ENCODE measurements around the gene AMZ2. TPM values are rescaled to one million over a fixed set of nuclear protein-coding genes. Genes with fewer than 3 reads are reported as not detected.

AMZ2 gene
- total and polyA plus RNA-seq, 4 donors: 27.1 to 55.2 (median 44.9) TPM

GRCh38 chr17:68292689-68293040, 44.8 kb downstream of the AMZ2 start:
- no peak for TF ChIP-seq CTCF (IDR thresholded peaks at IDR 0.05; ENCODE audit: control extremely low read depth, extremely low read depth)
- Histone ChIP-seq H3K4me3 (no peak overlapping the region), H3K27ac (ENCODE audit: low read depth in 1 of 2, low read length in 1 of 2) (peak overlapping the region in 1 of 2 donors; percentile 79), H3K9me3 (ENCODE audit: control insufficient read depth in 4 of 4, insufficient read depth in 3 of 4, low read length in 3 of 4) (no peaks in the 10 kb centered on the region), H3K9ac (ENCODE audit: insufficient read depth in 1 of 2, low read length in 2 of 2) (no peak overlapping the region), H3K27me3 (ENCODE audit: control insufficient read depth in 3 of 3, insufficient read depth in 3 of 3, low read length in 2 of 3) (peaks cover 0 to 49% (median 40%) of the 10 kb centered on the region in 3 donors), H3K4me1 (ENCODE audit: control insufficient read depth in 5 of 5, insufficient read depth in 5 of 5, low read length in 5 of 5) (peaks cover 0 to 22% (median 8%) of the 10 kb centered on the region in 5 donors), H3K36me3 (ENCODE audit: control insufficient read depth in 4 of 4, insufficient read depth in 4 of 4, low read length in 4 of 4) (no peaks in the 10 kb centered on the region)
- DNase-seq (no peak), ATAC-seq (ENCODE audit: insufficient read depth, low FRiP score) (no peak)
- WGBS, 2 donors: 50 to 53% methylated on average over 9 of the region's 9 CpGs

GRCh38 chr17:68293490-68294195, 45.8 kb downstream of the AMZ2 start:
- Histone ChIP-seq H3K4me3 (no peak overlapping the region), H3K36me3 (ENCODE audit: control insufficient read depth in 4 of 4, insufficient read depth in 4 of 4, low read length in 4 of 4) (no peaks in the 10 kb centered on the region), H3K27ac (ENCODE audit: low read depth in 1 of 2, low read length in 1 of 2) (no peak overlapping the region), H3K27me3 (ENCODE audit: control insufficient read depth in 3 of 3, insufficient read depth in 3 of 3, low read length in 2 of 3) (peaks cover 0 to 46% (median 40%) of the 10 kb centered on the region in 3 donors), H3K9ac (ENCODE audit: insufficient read depth in 1 of 2, low read length in 2 of 2) (no peak overlapping the region), H3K9me3 (ENCODE audit: control insufficient read depth in 4 of 4, insufficient read depth in 3 of 4, low read length in 3 of 4) (no peaks in the 10 kb centered on the region), H3K4me1 (ENCODE audit: control insufficient read depth in 5 of 5, insufficient read depth in 5 of 5, low read length in 5 of 5) (peaks cover 0 to 22% (median 8%) of the 10 kb centered on the region in 5 donors)
- no peak for ATAC-seq (ENCODE audit: insufficient read depth, low FRiP score)
- DNase-seq: no peak
- 98% methylated on average over 6 of the region's 6 CpGs for WGBS, 2 donors
- TF ChIP-seq CTCF (IDR thresholded peaks at IDR 0.05; ENCODE audit: control extremely low read depth, extremely low read depth): no peak

DNA sequence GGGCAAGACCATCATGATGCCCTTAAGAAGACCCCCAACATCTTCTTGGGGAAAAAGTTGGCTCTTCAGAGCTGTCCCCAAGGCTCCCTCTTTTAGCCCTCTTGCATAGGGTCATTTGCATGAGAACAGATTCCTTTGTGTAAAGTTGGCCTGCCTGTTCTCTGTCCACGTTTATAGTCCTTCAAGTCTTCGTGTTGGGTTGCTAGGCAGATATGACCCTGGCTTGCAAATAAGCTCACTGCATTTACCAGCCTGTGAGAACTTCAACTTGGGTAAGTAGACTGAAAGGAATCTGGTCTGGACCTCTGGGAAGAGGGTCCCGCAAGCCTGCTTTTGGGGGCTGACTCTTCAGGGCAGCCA, 46.3 kb downstream of the AMZ2 start:
- Histone ChIP-seq H3K9me3 (ENCODE audit: control insufficient read depth in 4 of 4, insufficient read depth in 3 of 4, low read length in 3 of 4) (no peaks in the 10 kb centered on the region), H3K36me3 (ENCODE audit: control insufficient read depth in 4 of 4, insufficient read depth in 4 of 4, low read length in 4 of 4) (no peaks in the 10 kb centered on the region), H3K27ac (ENCODE audit: low read depth in 1 of 2, low read length in 1 of 2) (no peak overlapping the region), H3K4me3 (no peak overlapping the region), H3K9ac (ENCODE audit: insufficient read depth in 1 of 2, low read length in 2 of 2) (no peak overlapping the region), H3K27me3 (ENCODE audit: control insufficient read depth in 3 of 3, insufficient read depth in 3 of 3, low read length in 2 of 3) (peaks cover 0 to 41% (median 40%) of the 10 kb centered on the region in 3 donors), H3K4me1 (ENCODE audit: control insufficient read depth in 5 of 5, insufficient read depth in 5 of 5, low read length in 5 of 5) (peaks cover 0 to 22% (median 8%) of the 10 kb centered on the region in 5 donors)
- WGBS, 2 donors: 80 to 90% methylated on average over 3 of the region's 3 CpGs
- ATAC-seq (ENCODE audit: insufficient read depth, low FRiP score): no peak
- TF ChIP-seq CTCF (IDR thresholded peaks at IDR 0.05; ENCODE audit: control extremely low read depth, extremely low read depth): no peak
- DNase-seq: peak in 1 of 3 donors; percentile 6

DNA sequence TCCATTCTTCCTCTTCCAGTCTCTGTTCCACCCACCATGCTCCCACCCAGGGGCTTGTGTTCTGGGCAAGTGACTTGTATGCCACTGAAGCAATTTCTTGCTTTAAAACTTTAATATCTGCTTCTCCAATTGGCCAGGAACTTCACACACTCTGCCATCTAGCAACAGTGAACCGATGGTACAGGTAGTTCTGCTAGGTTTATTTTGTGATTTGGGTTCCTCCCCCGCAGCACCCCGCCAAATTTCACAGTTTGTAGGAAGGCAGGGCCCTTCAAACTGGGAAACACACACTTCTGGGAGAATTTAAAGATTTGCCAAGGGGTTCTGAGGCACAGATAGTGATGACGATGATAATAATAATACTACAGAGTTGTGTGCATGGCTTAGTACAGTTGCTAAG, 46.8 kb downstream of the AMZ2 start:
- no peak overlapping the region for H3K27ac ChIP-seq (ENCODE audit: low read depth in 1 of 2, low read length in 1 of 2)
- H3K27me3 ChIP-seq (ENCODE audit: control insufficient read depth in 3 of 3, insufficient read depth in 3 of 3, low read length in 2 of 3): peaks cover 0 to 40% (median 39%) of the 10 kb centered on the region in 3 donors
- TF ChIP-seq CTCF (IDR thresholded peaks at IDR 0.05; ENCODE audit: control extremely low read depth, extremely low read depth): no peak
- peaks cover 0 to 22% (median 8%) of the 10 kb centered on the region in 5 donors for H3K4me1 ChIP-seq (ENCODE audit: control insufficient read depth in 5 of 5, insufficient read depth in 5 of 5, low read length in 5 of 5)
- H3K9ac ChIP-seq (ENCODE audit: insufficient read depth in 1 of 2, low read length in 2 of 2): no peak overlapping the region
- no peaks in the 10 kb centered on the region for H3K9me3 ChIP-seq (ENCODE audit: control insufficient read depth in 4 of 4, insufficient read depth in 3 of 4, low read length in 3 of 4)
- H3K4me3 ChIP-seq: no peak overlapping the region
- WGBS, 2 donors: 94 to 98% methylated on average over 4 of the region's 4 CpGs
- DNase-seq (no peak), ATAC-seq (ENCODE audit: insufficient read depth, low FRiP score) (no peak)
- no peaks in the 10 kb centered on the region for H3K36me3 ChIP-seq (ENCODE audit: control insufficient read depth in 4 of 4, insufficient read depth in 4 of 4, low read length in 4 of 4)
